Ishikawa (cell line): ENCODE data around the gene DAGLA.

Source experiments
- CEBPB ChIP-seq: IDR thresholded peaks from 2 replicates; pipeline ENCODE4 v1.6.1; 2012
- CREB1 ChIP-seq: IDR thresholded peaks from 2 replicates; pipeline ENCODE4 v1.6.1; 2012; ENCODE audit warnings: low read depth
- EGR1 ChIP-seq: IDR thresholded peaks from 2 replicates; pipeline ENCODE4 v1.6.1; 2012
- EP300 ChIP-seq: IDR thresholded peaks from 2 replicates; pipeline ENCODE4 v1.6.1; 2012; ENCODE audit warnings: borderline replicate concordance
- FOXM1 ChIP-seq: IDR thresholded peaks from 2 replicates; pipeline ENCODE4 v1.6.1; 2012; ENCODE audit warnings: low read depth, borderline replicate concordance
- NFIC ChIP-seq: IDR thresholded peaks from 2 replicates; pipeline ENCODE4 v1.6.1; 2012
- RAD21 ChIP-seq: IDR thresholded peaks from 2 replicates; pipeline ENCODE4 v1.6.1; 2012; ENCODE audit warnings: low read depth
- TAF1 ChIP-seq: IDR thresholded peaks from 2 replicates; pipeline ENCODE4 v1.6.1; 2012; ENCODE audit warnings: low read depth, mild to moderate bottlenecking
- TCF12 ChIP-seq: IDR thresholded peaks from 2 replicates; pipeline ENCODE4 v1.6.1; 2012; ENCODE audit warnings: low read depth
- TEAD4 ChIP-seq: IDR thresholded peaks from 2 replicates; pipeline ENCODE4 v1.6.1; 2012
- USF1 ChIP-seq: IDR thresholded peaks from 2 replicates; pipeline ENCODE4 v1.6.1; 2012
- YY1 ChIP-seq: IDR thresholded peaks from 2 replicates; pipeline ENCODE4 v1.6.1; 2012; ENCODE audit warnings: low read depth
- ZBTB7A ChIP-seq: IDR thresholded peaks from 2 replicates; pipeline ENCODE4 v1.6.1; 2012; ENCODE audit warnings: low read depth
- TF ChIP-seq, protein P1 (sequence below): IDR thresholded peaks from 2 replicates; pipeline ENCODE4 v1.6.1; 2012; ENCODE audit warnings: low read depth, mild to moderate bottlenecking
- TF ChIP-seq, protein P2 (sequence below): IDR thresholded peaks from 2 replicates; pipeline ENCODE4 v1.6.1; 2012

The DAGLA gene

DNA sequence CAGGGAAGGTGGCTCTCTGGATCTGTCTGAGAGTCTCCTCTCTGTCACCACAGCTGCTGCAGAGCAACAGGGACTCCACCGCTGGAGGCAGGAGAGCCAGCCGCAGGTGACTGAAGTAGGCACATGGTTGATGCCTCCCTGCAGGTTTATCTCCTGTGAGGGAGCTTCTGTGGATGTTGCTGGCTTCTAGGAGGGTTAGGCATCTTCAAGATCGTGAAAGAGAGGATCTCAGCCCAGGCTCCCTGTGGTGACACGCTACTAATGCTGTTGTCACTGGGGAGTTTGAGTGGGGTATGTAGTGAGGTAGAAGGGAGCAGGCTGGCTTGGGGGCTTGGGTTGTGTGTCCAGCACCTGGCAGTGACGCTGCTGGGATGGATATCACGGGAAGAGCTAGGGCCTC lies 34.1 kb downstream of the DAGLA start:
- no peak for TF ChIP-seq TCF12
- no peak for TF ChIP-seq EGR1
- no peak for TF ChIP-seq USF1
- TF ChIP-seq TEAD4 = no peak
- TF ChIP-seq, protein P1, sequence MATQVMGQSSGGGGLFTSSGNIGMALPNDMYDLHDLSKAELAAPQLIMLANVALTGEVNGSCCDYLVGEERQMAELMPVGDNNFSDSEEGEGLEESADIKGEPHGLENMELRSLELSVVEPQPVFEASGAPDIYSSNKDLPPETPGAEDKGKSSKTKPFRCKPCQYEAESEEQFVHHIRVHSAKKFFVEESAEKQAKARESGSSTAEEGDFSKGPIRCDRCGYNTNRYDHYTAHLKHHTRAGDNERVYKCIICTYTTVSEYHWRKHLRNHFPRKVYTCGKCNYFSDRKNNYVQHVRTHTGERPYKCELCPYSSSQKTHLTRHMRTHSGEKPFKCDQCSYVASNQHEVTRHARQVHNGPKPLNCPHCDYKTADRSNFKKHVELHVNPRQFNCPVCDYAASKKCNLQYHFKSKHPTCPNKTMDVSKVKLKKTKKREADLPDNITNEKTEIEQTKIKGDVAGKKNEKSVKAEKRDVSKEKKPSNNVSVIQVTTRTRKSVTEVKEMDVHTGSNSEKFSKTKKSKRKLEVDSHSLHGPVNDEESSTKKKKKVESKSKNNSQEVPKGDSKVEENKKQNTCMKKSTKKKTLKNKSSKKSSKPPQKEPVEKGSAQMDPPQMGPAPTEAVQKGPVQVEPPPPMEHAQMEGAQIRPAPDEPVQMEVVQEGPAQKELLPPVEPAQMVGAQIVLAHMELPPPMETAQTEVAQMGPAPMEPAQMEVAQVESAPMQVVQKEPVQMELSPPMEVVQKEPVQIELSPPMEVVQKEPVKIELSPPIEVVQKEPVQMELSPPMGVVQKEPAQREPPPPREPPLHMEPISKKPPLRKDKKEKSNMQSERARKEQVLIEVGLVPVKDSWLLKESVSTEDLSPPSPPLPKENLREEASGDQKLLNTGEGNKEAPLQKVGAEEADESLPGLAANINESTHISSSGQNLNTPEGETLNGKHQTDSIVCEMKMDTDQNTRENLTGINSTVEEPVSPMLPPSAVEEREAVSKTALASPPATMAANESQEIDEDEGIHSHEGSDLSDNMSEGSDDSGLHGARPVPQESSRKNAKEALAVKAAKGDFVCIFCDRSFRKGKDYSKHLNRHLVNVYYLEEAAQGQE = no peak
- no peak for TF ChIP-seq NFIC
- TF ChIP-seq YY1 = no peak
- no peak for TF ChIP-seq CEBPB
- TF ChIP-seq TAF1 = no peak
- no peak for TF ChIP-seq EP300
- TF ChIP-seq ZBTB7A = no peak
- TF ChIP-seq RAD21 = no peak
- TF ChIP-seq FOXM1 = no peak
- no peak for TF ChIP-seq CREB1
- TF ChIP-seq, protein P2, sequence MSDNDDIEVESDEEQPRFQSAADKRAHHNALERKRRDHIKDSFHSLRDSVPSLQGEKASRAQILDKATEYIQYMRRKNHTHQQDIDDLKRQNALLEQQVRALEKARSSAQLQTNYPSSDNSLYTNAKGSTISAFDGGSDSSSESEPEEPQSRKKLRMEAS = no peak

DNA sequence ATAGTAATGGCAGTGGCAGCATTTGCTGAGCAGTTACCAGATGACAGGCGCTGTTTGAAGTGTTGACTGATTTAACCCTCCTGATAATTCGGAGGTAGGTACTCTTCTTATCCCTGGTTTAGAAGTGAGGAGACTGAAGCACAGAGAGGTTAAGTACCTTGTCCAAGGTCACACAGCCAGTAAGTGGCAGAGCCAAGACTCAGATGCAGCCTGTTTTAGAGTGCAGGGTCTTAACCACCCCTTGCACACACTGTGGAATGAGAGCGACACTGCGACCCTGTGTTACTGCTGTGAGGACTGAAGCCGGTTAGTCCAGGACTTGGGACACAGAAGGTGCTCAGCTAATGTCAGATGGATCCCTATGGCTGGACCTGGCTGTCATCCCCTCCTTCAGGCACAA lies 34.7 kb downstream of the DAGLA start:
- TF ChIP-seq TEAD4 (no peak), NFIC (no peak), EGR1 (no peak), TAF1 (no peak), EP300 (no peak), RAD21 (no peak), CREB1 (no peak), FOXM1 (no peak), USF1 (no peak), TCF12 (no peak), YY1 (no peak), ZBTB7A (no peak), CEBPB (no peak)
- TF ChIP-seq, protein P2 = no peak
- TF ChIP-seq, protein P1 = no peak

DNA sequence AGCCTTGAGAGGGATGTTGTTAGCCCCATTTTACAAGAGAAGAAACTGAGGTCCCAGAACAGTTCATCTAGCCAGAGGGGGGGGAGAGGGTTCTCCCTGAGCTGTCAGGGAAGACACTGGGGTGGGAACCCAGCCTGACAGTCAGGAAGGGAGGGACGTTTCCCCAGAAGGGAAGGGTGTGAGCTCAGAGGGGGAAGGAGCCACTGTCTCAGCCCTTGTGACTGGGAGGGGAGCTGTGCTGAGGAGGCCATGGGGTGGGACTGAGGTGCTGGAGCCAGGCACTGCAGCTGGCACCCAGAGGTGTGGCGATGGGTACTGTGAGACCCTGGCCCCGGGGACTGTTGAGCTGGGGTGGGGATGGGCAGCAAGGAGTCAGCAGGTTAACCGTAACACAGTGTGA lies 35.7 kb downstream of the DAGLA start:
- TF ChIP-seq TAF1 = no peak
- no peak for TF ChIP-seq YY1
- TF ChIP-seq RAD21 = no peak
- TF ChIP-seq, protein P2 = no peak
- TF ChIP-seq TCF12 = no peak
- TF ChIP-seq USF1 = no peak

DNA sequence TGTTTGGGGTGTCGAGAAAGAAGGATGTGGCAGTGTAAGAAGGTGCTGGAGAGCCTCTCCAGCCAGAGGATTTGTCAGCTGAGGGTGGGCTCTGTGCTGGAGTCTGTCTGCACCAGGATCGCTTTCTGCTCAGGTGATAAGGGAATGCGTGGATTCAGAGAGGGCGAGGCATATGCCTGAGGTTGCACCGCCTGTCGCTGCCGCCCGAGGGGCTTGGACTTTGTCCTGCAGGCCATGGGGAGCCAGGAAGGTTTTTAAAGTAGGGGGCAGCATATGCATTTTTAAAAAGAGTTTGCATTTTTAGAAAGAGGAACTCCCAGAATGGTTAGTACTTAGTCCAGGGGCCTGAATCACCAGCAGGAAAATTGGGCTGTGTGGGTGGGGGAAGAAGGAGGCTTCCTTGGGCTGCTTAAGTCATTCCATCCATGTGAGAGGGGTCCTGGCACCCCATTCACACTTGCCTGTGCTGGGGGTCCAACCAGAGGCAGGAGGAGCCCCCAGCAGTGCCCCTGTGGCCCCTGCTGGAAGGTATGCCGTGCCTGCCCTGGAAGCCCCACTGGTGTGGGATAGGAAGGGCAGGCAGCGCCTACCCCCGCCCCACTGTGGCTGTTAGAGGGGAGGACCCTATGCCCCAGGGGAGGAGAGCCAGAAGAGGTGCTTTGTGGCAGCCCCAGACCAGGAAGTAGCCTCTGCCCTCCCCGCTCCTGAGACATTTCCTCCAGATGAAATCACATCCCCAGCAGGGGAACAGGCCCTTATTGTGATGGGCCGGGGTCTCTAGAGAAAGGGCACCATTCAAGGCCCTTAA lies 36.5 kb downstream of the DAGLA start:
- TF ChIP-seq CREB1 (no peak), ZBTB7A (no peak), RAD21 (no peak), TEAD4 (no peak), EGR1 (no peak), CEBPB (no peak), NFIC (no peak)

- TF ChIP-seq FOXM1 (no peak), EP300 (no peak), TCF12 (no peak), NFIC (no peak)
Measured at GRCh38 chr11:61717286-61718033, 37.3 kb downstream of the DAGLA start.
